GM21423 (cell line): Measurements from ENCODE around the gene ADCY7.

Experiments
- ATAC-seq: cut with Tn5 transposase; IDR thresholded peaks from one replicate; pipeline ENCODE4 v1.9.1; 2021; ENCODE audit warnings: mild to moderate bottlenecking, moderate library complexity; ENCODE audit not compliant: unreplicated experiment

The ADCY7 gene

GRCh38 chr16:50265716-50266336, 525 bp upstream of the ADCY7 start:
- ATAC-seq = no peak

GRCh38 chr16:50267151-50267631, 840 bp downstream of the ADCY7 start:
- no peak for ATAC-seq

GRCh38 chr16:50267651-50268050, 1.3 kb downstream of the ADCY7 start:
- ATAC-seq = no peak

GRCh38 chr16:50268352-50268751, 2.0 kb downstream of the ADCY7 start:
- no peak for ATAC-seq

- no peak for ATAC-seq
These were observed 2.8 kb downstream of the ADCY7 start for GRCh38 chr16:50269061-50269705.

- no peak for ATAC-seq
These were observed 3.6 kb downstream of the ADCY7 start for GRCh38 chr16:50269769-50270509.

- ATAC-seq = no peak
These were observed 4.3 kb downstream of the ADCY7 start for GRCh38 chr16:50270510-50271147.

- no peak for ATAC-seq
These were observed 5.0 kb downstream of the ADCY7 start for GRCh38 chr16:50271148-50272041.

- no peak for ATAC-seq
These were observed 5.8 kb downstream of the ADCY7 start for GRCh38 chr16:50272111-50272571.

- no peak for ATAC-seq
These were observed 6.5 kb downstream of the ADCY7 start for GRCh38 chr16:50272687-50273381.

- no peak for ATAC-seq
These were observed 7.0 kb downstream of the ADCY7 start for GRCh38 chr16:50273382-50273690.

- peak; percentile 62 for ATAC-seq
These were observed 7.6 kb downstream of the ADCY7 start for GRCh38 chr16:50273888-50274325.

- ATAC-seq = peak; percentile 39
These were observed 8.2 kb downstream of the ADCY7 start for GRCh38 chr16:50274326-50275097.

- no peak for ATAC-seq
These were observed 8.7 kb downstream of the ADCY7 start for GRCh38 chr16:50275098-50275415.

GRCh38 chr16:50275428-50276325, 9.3 kb downstream of the ADCY7 start:
- ATAC-seq = no peak

- ATAC-seq = no peak
These were observed 9.9 kb downstream of the ADCY7 start for GRCh38 chr16:50276326-50276640.

- no peak for ATAC-seq
These were observed 10.6 kb downstream of the ADCY7 start for GRCh38 chr16:50276801-50277555.

GRCh38 chr16:50278251-50278650, 11.9 kb downstream of the ADCY7 start:
- no peak for ATAC-seq
